Cardiac septum (tissue), 1 donor: ENCODE data around the gene GRN. TPM values are rescaled to one million over a fixed set of nuclear protein-coding genes. Genes with fewer than 3 reads are reported as not detected.
"Not testable (repeated sequence)": the region's sequence is repeated elsewhere in the genome, so short reads cannot be mapped to it uniquely, and the experiment has no call there.

ENCODE experiments used
- DNase-seq: peaks from one replicate; pipeline ENCODE4 v3.0.0-alpha.2; 2020; ENCODE audit warnings: low spot score
- intact Hi-C: fragments of 100-400 bp; cut with DNase I; formaldehyde crosslinking; loops from one replicate; pipeline ENCODE4 v1.14.0; 2022
- total RNA-seq: library from RNA; stranded (reverse); fragmentation: NEBNext Ultra II Directional; extraction: Animal tissue kit (Norgen Biotek cat#: 25700); gene quantifications from one replicate; pipeline ENCODE4 v1.2.1, GENCODE V29; 2021
- donor health status: DM: no; HTN: no; CAD: no.

The GRN gene
- total RNA-seq, 1 donor from 2014 or later = 130 TPM

GRCh38 chr17:44338702-44339101, 6.4 kb upstream of the GRN start:
- intact Hi-C loops = no loop called here
- DNase-seq = no peak

DNA sequence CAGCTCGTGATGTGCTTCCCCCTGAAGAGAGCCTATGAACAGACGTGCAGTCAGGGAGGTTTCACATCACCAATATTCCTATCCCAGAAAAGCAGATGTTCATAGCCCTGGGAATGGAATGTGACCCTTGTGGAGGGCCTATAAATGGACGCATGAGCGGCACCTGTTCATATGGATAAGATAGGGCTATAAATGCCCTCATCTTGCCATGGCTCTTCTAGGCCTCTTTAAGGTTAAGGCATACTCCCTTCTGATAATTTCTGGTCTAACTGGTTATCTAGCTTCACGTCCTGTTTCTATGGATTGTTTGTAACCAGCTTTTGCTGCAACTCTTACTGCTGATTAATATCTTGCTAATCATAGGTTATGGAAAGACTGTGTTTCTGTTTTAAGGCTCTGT, 4.5 kb upstream of the GRN start:
- DNase-seq, intact Hi-C loops: not testable (repeated sequence)

DNA sequence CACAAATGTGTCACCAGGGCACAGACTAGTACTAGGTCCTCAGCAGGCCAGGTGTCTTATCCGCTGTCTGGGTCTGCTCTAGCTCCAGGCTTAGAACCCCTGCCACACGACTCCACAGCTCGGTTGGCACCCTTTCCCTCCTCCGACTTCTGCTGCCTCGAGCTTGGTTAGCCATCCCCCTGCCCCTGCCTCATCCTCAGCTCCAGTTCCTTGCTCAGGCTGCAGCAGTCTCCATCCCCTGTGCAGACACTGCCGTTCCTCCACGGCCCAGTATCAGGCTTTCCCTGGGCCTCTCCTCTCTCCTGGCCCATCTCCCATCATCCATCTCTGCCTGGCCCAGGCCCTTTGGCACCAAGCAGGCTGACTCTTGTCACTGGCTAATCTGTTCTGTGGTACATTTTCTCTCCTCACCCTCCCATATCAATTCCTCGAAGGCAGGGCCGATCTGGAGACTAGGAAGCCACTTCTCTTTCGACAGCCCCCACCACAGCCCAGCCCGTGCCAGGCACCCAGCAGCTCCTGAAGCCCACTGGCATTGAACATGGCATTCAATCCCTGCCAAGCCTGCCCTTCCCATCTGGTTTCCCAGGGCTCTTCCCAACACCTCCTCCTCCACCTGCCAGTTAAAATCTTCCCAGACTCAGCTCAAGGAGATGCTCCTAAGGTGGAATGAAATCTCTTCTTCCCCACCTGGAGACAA, 1.4 kb upstream of the GRN start:
- no peak for DNase-seq
- intact Hi-C loops = loop anchor here (2.0 kb wide), 1 partner anchor 19 kb away; the partner anchor contains the start of gene SLC25A39

DNA sequence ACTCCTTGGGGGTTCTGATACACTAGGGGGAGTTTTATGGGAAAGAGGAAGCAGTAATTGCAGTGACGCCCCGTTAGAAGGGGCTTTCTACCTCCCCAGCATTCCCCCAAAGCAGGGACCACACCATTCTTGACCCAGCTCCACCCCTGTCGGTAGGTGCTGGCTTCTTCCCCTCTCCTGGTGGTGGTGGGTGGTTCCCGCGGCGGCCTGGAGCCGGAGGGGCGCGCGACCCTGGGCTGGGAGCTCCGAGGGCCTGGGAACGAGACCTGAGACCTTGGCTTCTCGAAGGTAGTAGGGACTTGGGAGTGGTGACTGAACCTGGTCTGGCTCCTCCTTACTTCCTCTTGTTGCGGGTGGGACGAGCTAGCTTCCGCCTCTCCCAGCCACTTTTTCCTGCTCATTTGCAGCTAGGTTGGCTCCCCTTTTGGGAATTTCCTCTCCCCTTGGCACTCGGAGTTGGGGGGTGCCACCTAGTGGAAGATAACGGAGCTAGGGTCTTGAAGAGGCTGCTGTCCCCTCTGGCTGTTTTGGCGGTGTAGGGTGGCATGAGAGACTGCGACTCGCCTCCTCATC, 438 bp downstream of the GRN start:
- intact Hi-C loops = loop anchor here (2.0 to 5.0 kb wide), 2 partner anchors 21 to 133 kb away; partner anchors contain the start of gene SLC25A39
- DNase-seq = peak; percentile 81

DNA sequence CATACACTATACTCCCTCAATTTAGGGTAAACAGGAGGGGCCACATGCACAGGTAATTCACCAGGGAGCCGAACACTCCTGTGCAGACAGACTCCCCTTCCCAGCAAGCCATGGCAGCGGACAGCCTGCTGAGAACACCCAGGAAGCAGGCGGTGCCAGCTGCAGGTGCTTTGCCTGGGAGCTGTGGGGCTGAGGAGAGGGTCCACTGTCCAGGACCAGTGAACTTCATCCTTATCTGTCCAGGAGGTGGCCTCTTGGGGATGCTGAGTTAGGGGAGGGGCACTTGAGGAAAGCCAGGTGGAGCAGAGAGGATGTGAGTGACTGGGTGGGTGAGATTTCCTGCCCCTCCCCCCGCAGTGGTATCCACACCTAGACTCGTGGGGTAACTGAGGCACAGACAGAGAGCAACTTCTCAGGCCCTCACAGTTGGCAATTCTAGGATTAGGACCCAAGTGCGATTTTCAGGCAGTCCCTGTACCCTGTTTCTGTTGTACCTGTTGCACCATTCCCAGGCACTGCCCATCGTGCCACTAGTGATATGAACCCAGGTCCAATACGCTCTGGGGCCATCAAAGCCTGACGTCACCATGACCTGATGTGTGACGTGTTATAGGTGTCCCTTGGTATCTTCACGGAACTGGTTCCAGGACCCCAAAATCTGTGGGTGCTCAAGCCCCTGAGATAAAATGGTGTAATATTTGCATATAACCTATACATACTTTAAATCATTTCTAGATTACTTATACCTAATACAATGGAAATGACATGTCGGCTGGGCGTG, 1.2 kb downstream of the GRN start:
- no peak for DNase-seq
- intact Hi-C loops = loop anchor here (5.0 kb wide), 1 partner anchor 134 kb away; no protein-coding TSS in a partner anchor

DNA sequence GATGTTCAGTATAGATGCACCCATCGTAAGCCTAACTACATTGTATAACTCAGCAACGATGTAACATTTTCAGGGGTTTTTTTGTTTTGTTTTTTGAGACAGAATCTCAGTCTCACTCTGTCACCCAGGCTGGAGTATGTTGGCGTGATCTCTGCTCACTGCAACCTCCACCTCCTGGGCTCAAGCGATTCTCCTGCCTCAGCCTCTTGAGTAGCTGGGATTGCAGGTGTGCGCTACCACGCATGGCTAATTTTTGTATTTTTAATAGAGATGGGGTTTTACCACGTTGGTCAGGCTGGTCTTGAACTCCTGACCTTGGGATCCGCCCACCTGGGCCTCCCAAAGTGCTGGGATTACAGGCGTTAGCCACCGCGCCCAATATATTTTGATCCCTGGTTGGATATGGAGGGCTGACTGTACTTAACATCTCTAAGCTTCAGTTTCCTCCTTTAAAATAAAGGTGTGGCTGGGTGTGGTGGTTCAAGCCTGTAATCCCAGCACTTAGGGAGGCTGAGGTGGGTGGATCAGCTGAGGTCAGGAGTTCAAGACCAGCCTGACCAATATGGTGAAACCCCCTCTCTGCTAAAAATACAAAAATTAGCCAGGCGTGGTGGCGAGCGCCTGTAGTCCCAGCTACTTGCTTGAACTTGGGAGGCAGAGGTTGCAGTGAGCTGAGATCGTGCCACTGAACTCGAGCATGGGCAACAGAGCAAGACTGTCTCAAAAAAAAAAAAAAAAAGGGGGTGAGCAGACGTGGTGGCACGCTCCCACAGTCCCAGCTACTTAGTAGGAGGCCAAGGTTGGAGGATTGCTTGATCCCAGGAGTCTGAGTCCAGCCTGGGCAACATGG, 2.3 kb downstream of the GRN start:
- DNase-seq = not testable (repeated sequence)
- intact Hi-C loops = loop anchor here (5.0 kb wide), 1 partner anchor 135 kb away; no protein-coding TSS in a partner anchor

- intact Hi-C loops = loop anchor here (5.0 kb wide), 1 partner anchor 136 kb away; no protein-coding TSS in a partner anchor
- DNase-seq = peak; percentile 86
Observed at GRCh38 chr17:44348234-44348987, 3.3 kb downstream of the GRN start.

DNA sequence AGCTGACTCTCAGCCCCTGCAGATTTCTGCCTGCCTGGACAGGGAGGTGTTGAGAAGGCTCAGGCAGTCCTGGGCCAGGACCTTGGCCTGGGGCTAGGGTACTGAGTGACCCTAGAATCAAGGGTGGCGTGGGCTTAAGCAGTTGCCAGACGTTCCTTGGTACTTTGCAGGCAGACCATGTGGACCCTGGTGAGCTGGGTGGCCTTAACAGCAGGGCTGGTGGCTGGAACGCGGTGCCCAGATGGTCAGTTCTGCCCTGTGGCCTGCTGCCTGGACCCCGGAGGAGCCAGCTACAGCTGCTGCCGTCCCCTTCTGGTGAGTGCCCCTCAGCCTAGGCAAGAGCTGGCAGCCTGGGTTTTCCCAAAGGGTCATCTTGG, 3.9 kb downstream of the GRN start:
- DNase-seq = no peak
- intact Hi-C loops = loop anchor here (5.0 kb wide), 1 partner anchor 137 kb away; no protein-coding TSS in a partner anchor

GRCh38 chr17:44349553-44350070, 4.5 kb downstream of the GRN start:
- DNase-seq = no peak
- intact Hi-C loops = loop anchor here (5.0 kb wide), 1 partner anchor 137 kb away; no protein-coding TSS in a partner anchor

DNA sequence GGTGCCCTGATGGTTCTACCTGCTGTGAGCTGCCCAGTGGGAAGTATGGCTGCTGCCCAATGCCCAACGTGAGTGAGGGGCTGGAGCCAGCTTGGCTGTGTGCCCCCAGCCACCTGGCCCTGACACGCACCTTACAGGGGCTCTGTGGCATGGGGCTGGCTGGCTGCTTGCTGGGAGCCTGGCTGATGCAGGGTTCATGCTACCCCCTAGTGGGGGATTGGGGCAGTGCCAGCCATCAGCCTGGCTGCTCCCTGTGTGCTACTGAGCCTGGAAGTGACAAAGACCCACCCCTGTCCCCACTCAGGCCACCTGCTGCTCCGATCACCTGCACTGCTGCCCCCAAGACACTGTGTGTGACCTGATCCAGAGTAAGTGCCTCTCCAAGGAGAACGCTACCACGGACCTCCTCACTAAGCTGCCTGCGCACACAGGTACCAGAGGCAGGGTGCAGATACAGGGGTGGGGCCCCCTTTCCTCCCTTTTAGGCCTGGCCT, 5.7 kb downstream of the GRN start:
- intact Hi-C loops = no loop called here
- peak; percentile 87 for DNase-seq

- intact Hi-C loops = no loop called here
Observed at GRCh38 chr17:44351464-44351863, 6.4 kb downstream of the GRN start.

DNA sequence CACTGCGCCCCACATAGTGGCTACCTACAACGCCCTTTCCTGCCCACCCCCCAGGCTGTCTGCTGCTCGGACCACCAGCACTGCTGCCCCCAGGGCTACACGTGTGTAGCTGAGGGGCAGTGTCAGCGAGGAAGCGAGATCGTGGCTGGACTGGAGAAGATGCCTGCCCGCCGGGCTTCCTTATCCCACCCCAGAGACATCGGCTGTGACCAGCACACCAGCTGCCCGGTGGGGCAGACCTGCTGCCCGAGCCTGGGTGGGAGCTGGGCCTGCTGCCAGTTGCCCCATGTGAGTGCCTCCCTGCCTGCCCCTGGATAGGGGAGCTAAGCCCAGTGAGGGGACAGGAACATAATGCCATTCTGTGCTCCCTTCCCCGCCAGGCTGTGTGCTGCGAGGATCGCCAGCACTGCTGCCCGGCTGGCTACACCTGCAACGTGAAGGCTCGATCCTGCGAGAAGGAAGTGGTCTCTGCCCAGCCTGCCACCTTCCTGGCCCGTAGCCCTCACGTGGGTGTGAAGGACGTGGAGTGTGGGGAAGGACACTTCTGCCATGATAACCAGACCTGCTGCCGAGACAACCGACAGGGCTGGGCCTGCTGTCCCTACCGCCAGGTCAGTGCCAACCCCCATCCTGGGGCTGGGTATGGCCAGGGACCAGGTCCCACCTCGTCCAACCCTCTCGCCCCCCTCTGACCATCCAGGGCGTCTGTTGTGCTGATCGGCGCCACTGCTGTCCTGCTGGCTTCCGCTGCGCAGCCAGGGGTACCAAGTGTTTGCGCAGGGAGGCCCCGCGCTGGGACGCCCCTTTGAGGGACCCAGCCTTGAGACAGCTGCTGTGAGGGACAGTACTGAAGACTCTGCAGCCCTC, 7.1 kb downstream of the GRN start:
- no peak for DNase-seq

More at GRCh38 chr17:44351464-44351863, 6.4 kb downstream of the GRN start:
- DNase-seq = no peak

DNA sequence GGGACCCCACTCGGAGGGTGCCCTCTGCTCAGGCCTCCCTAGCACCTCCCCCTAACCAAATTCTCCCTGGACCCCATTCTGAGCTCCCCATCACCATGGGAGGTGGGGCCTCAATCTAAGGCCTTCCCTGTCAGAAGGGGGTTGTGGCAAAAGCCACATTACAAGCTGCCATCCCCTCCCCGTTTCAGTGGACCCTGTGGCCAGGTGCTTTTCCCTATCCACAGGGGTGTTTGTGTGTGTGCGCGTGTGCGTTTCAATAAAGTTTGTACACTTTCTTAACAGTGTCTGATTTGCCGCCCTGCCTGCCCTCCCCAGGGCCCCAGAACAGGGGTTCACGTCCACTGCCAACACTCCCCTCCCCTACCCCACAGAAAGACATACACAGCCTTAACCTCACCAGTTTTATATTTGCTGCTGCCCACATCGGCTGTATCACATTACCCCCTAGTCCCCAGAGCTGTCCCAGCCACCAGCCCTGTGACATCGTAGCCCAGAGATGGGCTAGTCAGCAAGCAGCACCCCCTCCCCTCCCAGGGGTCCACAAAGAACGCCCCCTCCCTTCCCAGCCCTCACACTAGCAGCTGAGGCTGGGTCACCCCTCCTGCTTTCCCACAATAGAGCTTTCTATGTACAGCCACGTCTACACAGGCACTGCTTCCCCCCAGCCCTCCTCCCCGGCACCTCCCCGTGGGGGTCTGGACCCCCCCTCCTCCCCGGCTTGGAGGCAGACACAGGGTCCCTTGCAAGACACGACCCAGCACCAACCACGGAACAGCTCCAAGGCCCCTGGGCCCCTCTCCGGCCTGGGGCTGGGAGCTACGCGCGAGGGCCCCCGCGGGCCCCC, 7.9 kb downstream of the GRN start:
- DNase-seq = no peak
- intact Hi-C loops = no loop called here

More for the DNA sequence above, 7.1 kb downstream of the GRN start:
- intact Hi-C loops = no loop called here

DNA sequence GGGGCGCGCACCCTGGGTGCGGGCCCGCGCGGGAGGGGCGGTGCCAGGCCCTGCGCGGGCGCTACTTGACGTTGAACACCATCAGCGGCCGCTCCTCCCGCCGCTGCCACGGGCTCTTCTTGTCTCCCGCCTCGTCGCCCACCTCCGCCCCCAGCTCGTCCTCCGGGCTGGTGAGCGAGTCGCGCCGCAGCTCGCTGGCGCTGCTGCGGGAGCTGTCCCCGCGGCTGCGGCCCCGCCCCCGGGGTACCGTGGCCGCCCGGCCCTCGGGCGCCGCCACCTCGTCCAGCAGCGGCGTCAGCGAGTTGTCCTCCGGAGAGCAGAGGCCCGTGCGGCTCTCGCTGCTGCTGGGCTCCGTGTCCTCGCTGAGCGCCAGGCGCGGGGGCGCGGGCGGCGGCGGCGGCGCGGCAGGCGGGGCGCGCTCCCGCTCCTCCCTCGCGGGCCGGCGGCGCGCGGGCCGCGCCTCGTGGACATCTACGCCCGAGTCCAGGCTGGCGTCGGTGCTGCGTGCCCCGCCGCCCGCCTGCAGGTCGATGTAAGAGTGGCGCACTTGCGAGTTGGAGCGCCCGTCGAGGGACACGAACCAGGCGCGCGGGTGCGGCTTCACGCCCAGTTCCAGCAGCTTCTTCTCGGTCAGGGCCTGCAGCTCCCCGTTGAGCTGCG, 8.7 kb downstream of the GRN start:
- DNase-seq = no peak
- intact Hi-C loops = no loop called here

DNA sequence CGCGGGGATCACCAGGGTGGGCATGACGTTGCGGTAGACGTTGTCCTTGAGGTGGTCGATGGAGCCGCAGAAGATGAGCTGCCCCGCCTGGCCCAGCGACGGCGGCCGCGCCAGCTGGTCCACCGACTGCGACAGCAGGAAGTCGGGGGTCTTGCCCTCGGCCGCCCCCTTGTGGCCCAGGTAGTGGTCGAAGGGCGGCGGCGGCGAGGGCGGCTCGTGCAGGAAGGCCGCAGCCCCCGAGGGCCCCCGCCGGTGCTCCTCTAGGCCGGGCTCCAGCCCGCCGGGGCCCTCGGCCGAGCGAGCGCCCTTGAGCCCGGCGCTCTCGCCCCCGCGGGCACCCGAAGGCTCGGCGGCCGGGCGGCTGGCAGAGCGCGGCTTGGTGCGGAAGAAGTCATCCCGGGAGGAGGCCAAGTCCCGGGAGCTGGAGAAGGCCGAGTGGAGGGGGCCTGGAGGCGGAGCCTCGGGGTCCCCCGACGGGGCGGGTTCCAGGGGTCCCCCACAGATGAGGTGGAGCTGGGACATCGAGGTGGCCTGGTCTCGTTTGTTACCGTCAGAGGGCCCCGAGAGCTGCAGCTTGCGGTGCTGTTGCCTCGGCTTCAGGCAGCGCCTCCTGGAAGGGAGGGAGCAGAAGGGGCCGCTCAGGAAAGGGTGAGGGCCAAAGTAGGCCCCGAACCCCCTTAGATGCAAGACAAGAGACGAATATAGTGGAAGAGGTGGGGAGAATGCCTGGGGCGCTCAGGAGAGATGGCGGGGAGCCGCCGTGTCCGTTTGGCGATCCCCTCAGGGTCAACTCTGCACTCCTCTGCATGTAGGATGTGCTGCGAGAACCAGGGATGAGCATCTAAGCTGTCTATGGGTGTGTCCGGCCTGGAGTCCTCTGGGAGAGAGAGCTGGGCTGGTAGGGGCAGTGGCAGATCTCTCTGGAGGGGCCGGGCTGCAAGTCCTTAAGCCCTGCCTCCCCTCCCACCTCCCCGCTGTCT, 9.8 kb downstream of the GRN start:
- intact Hi-C loops = no loop called here
- DNase-seq = no peak
